ENCODE measurements around the gene PBX3. TPM values are rescaled to one million over a fixed set of nuclear protein-coding genes. Genes with fewer than 3 reads are reported as not detected.

Gene PBX3
- total and polyA plus RNA-seq, 9 of the 15 experiments (the other 6 are each of a cell fraction or from before 2014, with no cell fraction given), result 0.14 to 5.8 (median 0.92) TPM

- Histone ChIP-seq H3K27ac (ENCODE audit: extremely low read depth, low read depth, low read length) (no peak overlapping the region), H3K36me3 (ENCODE audit: control insufficient read depth, insufficient read depth, low read length) (no peaks in the 10 kb centered on the region), H3K27me3 (ENCODE audit: control insufficient read depth in 2 of 2, insufficient read depth in 2 of 2, low read length in 2 of 2) (peaks cover 0 to 3% of the 10 kb centered on the region in 2 experiments; a peak in 3 of 5 replicates), H3K4me2 (ENCODE audit: insufficient read depth, low read length) (no peak overlapping the region), H4K20me1 (replicated peaks; ENCODE audit: control insufficient read depth, insufficient read depth, low read length) (no peaks in the 10 kb centered on the region), H3K79me2 (ENCODE audit: control insufficient read depth, insufficient read depth, low read length) (no peaks in the 10 kb centered on the region), H3K9me1 (ENCODE audit: control insufficient read depth, insufficient read depth, low read length) (no peaks in the 10 kb centered on the region), H3K9ac (ENCODE audit: insufficient read depth in 1 of 2, low read depth in 2 of 2, low read length in 2 of 2) (no peak overlapping the region), H2AFZ (ENCODE audit: low read depth, low read length) (no peak overlapping the region), H3K4me3 (no peak overlapping the region), H3K9me3 (replicated peaks; ENCODE audit: control insufficient read depth, insufficient read depth, low read depth, low read length) (no peaks in the 10 kb centered on the region), H3K4me1 (replicated peaks in 1 of 2; ENCODE audit: control insufficient read depth in 2 of 2, insufficient read depth in 2 of 2, low read length in 2 of 2) (no peaks in the 10 kb centered on the region)
- 0% methylated on average over 1 of the region's 1 CpG for WGBS (ENCODE audit: insufficient coverage, low coverage, missing lambda C conversion rate)
- ChIA-PET CTCF (ENCODE audit: low intra/inter-chr PET ratio) (no interaction called here), POLR2A (interaction anchor here (1.4 kb wide), 1 partner anchor 9 kb away, joined by 4 read pairs; no protein-coding TSS in a partner anchor)
- FAIRE-seq (no peak), ATAC-seq (no peak), DNase-seq (ENCODE audit: extremely low read depth in 1 of 4, low spot score in 3 of 4) (no peak)
- in situ Hi-C loops (cut with MboI) (no loop called here), intact Hi-C loops (cut with micrococcal nuclease) (no loop called here)
- TF ChIP-seq SIX5 (IDR thresholded peaks at IDR 0.05; ENCODE audit: borderline replicate concordance in 1 of 2, insufficient read depth in 1 of 2, low read depth in 1 of 2, low read length in 2 of 2) (no peak), DACH1 (IDR thresholded peaks at IDR 0.05; ENCODE audit: partially characterized antibody) (no peak), CBFB (CRISPR knock-in tag; IDR thresholded peaks at IDR 0.05) (no peak), E2F6 (IDR thresholded peaks at IDR 0.05; ENCODE audit: borderline replicate concordance in 1 of 2, extremely low read depth in 1 of 2, insufficient read depth in 1 of 2, insufficient read length in 1 of 2, low read depth in 1 of 2, low read length in 1 of 2, poor library complexity in 1 of 2, severe bottlenecking in 1 of 2) (no peak), CUX1 (CRISPR knock-in tag; IDR thresholded peaks at IDR 0.05) (no peak), FIP1L1 (IDR thresholded peaks at IDR 0.05; ENCODE audit: low read depth, low read length, poor library complexity, severe bottlenecking) (no peak), GABPB2 (CRISPR knock-in tag; conservative IDR thresholded peaks at IDR 0.05) (no peak), CHAMP1 (IDR thresholded peaks at IDR 0.05) (no peak)
- no TSS peak for BruUV-seq (replicated peaks)
Observed at GRCh38 chr9:125768803-125769202, 21.6 kb downstream of the PBX3 start.
